GM12878 (cell line): ENCODE results near the gene HEATR3. TPM values are rescaled to one million over a fixed set of nuclear protein-coding genes. Genes with fewer than 3 reads are reported as not detected.

Source experiments
- ATAC-seq: fragments of 200-7000 bp; cut with Tn5 transposase; 3 replicates; pipeline ENCODE4 v1.9.1; 2020; ENCODE audit warnings: mild to moderate bottlenecking, moderate library complexity
- BruUV-seq: library from RNA; stranded (reverse); fragments of 400-500 nt; replicated peaks from 2 replicates; lab custom pipeline; 2021; lab: Mats Ljungman, UMichigan
- CTCF ChIA-PET: fragments of 300-600 bp; sonication (Branson Sonifier 250); formaldehyde crosslinking; extraction: SDS; loops from one replicate; lab custom pipeline; 2021; ENCODE audit warnings: inconsistent platforms; lab: Yijun Ruan, JAX
- POLR2A ChIA-PET: fragments of 350-600 bp; formaldehyde crosslinking; extraction: SDS; loops from one replicate; lab custom pipeline; 2021; ENCODE audit warnings: inconsistent platforms; lab: Charles Lee
- RAD21 ChIA-PET: fragments of 300-600 bp; sonication (Branson Sonifier 250); formaldehyde crosslinking; loops from one replicate; lab custom pipeline; 2023; ENCODE audit warnings: antibody characterized with exemption; ENCODE audit not compliant: unreplicated experiment; lab: Charles Lee
- SMC1A ChIA-PET: fragments of 300-600 bp; sonication (Branson Sonifier 250); formaldehyde crosslinking; loops from one replicate; lab custom pipeline; 2023; ENCODE audit not compliant: unreplicated experiment, uncharacterized antibody; lab: Charles Lee
- DNase-seq: peaks from one replicate; pipeline ENCODE4 v3.0.0-alpha.2; 2011; ENCODE audit warnings: low read depth, low spot score
- FAIRE-seq: peaks from 3 replicates; lab custom pipeline; 2011; peaks lifted over from hg19 to GRCh38; lab: Jason Lieb, UNC
- H2AFZ ChIP-seq: 2 replicates; pipeline ENCODE4 v1.6.0; 2011; ENCODE audit warnings: low read depth, low read length, control low read depth; ENCODE audit not compliant: control insufficient read depth
- H3K27ac ChIP-seq: 2 replicates; pipeline ENCODE4 v1.5.1; 2011; ENCODE audit warnings: control low read depth; ENCODE audit not compliant: control insufficient read depth, insufficient read depth
- H3K27me3 ChIP-seq, 2 experiments: replicated peaks in 1 of 2; 2 replicates each; pipeline versions ENCODE4 v1.6.0 to v1.6.1; 2011; ENCODE audit warnings: low read length in 1 of 2; ENCODE audit not compliant: control insufficient read depth in 2 of 2, insufficient read depth in 2 of 2
- H3K36me3 ChIP-seq, 2 experiments: 2 replicates each; pipeline ENCODE4 v1.5.1; 2011; ENCODE audit warnings: low read length in 1 of 2; ENCODE audit not compliant: control insufficient read depth in 2 of 2, insufficient read depth in 2 of 2
- H3K4me1 ChIP-seq: 2 replicates; pipeline ENCODE4 v1.6.1; 2011; ENCODE audit warnings: mild to moderate bottlenecking, low read length, moderate library complexity, mixed read lengths; ENCODE audit not compliant: control insufficient read depth, insufficient read depth
- H3K4me2 ChIP-seq: 2 replicates; pipeline ENCODE4 v1.6.0; 2011; ENCODE audit warnings: control low read depth; ENCODE audit not compliant: control insufficient read depth, insufficient read depth
- H3K4me3 ChIP-seq: fragments of 200-600 bp; sonication (generic); 2 replicates; pipeline ENCODE4 v1.5.1; 2016
- H3K79me2 ChIP-seq: 2 replicates; pipeline ENCODE4 v1.6.0; 2011; ENCODE audit warnings: low read length; ENCODE audit not compliant: control insufficient read depth, insufficient read depth
- H3K9ac ChIP-seq: 2 replicates; pipeline ENCODE4 v1.8.0; 2011; ENCODE audit warnings: low read length, control low read depth, mixed read lengths; ENCODE audit not compliant: control insufficient read depth, insufficient read depth
- H3K9me3 ChIP-seq: replicated peaks from 3 replicates; pipeline ENCODE4 v1.5.1; 2011; ENCODE audit warnings: mild to moderate bottlenecking, low read length; ENCODE audit not compliant: control insufficient read depth, insufficient read depth
- H4K20me1 ChIP-seq: 2 replicates; pipeline ENCODE4 v1.6.0; 2011; ENCODE audit not compliant: control insufficient read depth, insufficient read depth
- ATF2 ChIP-seq: IDR thresholded peaks from 2 replicates; pipeline ENCODE4 v1.6.1; 2012; ENCODE audit warnings: low read length, inconsistent platforms
- BACH1 ChIP-seq: fragments of 450-650 bp; IDR thresholded peaks from 2 replicates; pipeline ENCODE4 v1.6.1; 2017; ENCODE audit warnings: mild to moderate bottlenecking, borderline replicate concordance
- CBFB ChIP-seq: IDR thresholded peaks from 2 replicates; pipeline ENCODE4 v1.6.1; 2016; ENCODE audit warnings: antibody characterized with exemption, low read depth
- CHD2 ChIP-seq: IDR thresholded peaks from 2 replicates; pipeline ENCODE4 v1.6.1; 2011; ENCODE audit warnings: low read depth, low read length, improper control_type of control experiment, borderline replicate concordance
- CREM ChIP-seq: IDR thresholded peaks from 2 replicates; pipeline ENCODE4 v1.6.1; 2014; ENCODE audit warnings: antibody characterized with exemption, low read depth
- HDAC2 ChIP-seq: fragments of 200-600 bp; sonication (generic); IDR thresholded peaks from 2 replicates; pipeline ENCODE4 v1.6.1; 2017
- IKZF1 ChIP-seq: fragments of 450-650 bp; conservative IDR thresholded peaks from 2 replicates; pipeline ENCODE4 v1.6.1; 2017; ENCODE audit warnings: antibody characterized with exemption, mild to moderate bottlenecking
- IRF4 ChIP-seq: IDR thresholded peaks from 2 replicates; pipeline ENCODE4 v1.6.1; 2011; ENCODE audit warnings: low read depth, low read length
- MLLT1 ChIP-seq: fragments of 450-650 bp; IDR thresholded peaks from 2 replicates; pipeline ENCODE4 v1.6.1; 2016; ENCODE audit warnings: mild to moderate bottlenecking
- NFXL1 ChIP-seq: fragments of 450-650 bp; IDR thresholded peaks from 2 replicates; pipeline ENCODE4 v1.6.1; 2017; ENCODE audit warnings: antibody characterized with exemption, mild to moderate bottlenecking, borderline replicate concordance
- NR2F1 ChIP-seq: fragments of 450-650 bp; conservative IDR thresholded peaks from 2 replicates; pipeline ENCODE4 v1.6.1; 2017; ENCODE audit warnings: mild to moderate bottlenecking
- SUPT20H ChIP-seq: IDR thresholded peaks from 2 replicates; pipeline ENCODE4 v1.6.1; 2011; ENCODE audit warnings: low read depth, mild to moderate bottlenecking, low read length, moderate library complexity, borderline replicate concordance; ENCODE audit not compliant: control insufficient read depth
- WRNIP1 ChIP-seq: IDR thresholded peaks from 2 replicates; pipeline ENCODE4 v1.6.1; 2011; ENCODE audit warnings: low read depth, low read length, improper control_type of control experiment, borderline replicate concordance
- WGBS: methylation state at CpG from one replicate; pipeline ENCODE4 v1.1.6; 2016; ENCODE audit warnings: low lambda C conversion rate; ENCODE audit not compliant: insufficient replicate concordance, insufficient coverage; ENCODE audit errors: missing lambda C conversion rate; 5-methylcytosine and 5-hydroxymethylcytosine counted together
- in situ Hi-C: fragments of 300-500 bp; cut with MboI; formaldehyde crosslinking; loops from 9 replicates; pipeline ENCODE4 v1.14.3; 2018; ENCODE audit warnings: mixed read lengths
- intact Hi-C: fragments of 100-400 bp; cut with micrococcal nuclease; formaldehyde crosslinking; loops from one replicate; pipeline ENCODE4 v1.14.2; 2022; ENCODE audit not compliant: unreplicated experiment
- polyA plus RNA-seq, 11 experiments: library from polyadenylated mRNA; depleted of rRNA in 4 of 11; unstranded in 6 of 11; stranded (reverse) in 5 of 11; fragments of >200 nt; fragmentation: Nextera tagmentation in 4 of 11; fragmentation: Illumina TruSeq in 1 of 11; extraction: Ambion mirVana in 4 of 11; extraction: Trizol in 1 of 11; gene quantifications; 1 replicate in 1 of 11; 2 replicates in 10 of 11; pipeline versions ENCODE4 v1.2.1 to v1.2.3, GENCODE V29; 2011 to 2016; ENCODE audit warnings: inconsistent platforms in 2 of 11, missing spikeins in 2 of 11, low read depth in 1 of 11
- total RNA-seq, 4 experiments: library from RNA; depleted of rRNA in 3 of 4; stranded (reverse); fragments of >200 nt in 3 of 4; fragmentation: Illumina TruSeq in 1 of 4; extraction: Trizol in 1 of 4; gene quantifications; 2 replicates each; pipeline versions ENCODE4 v1.2.1 to v1.2.3, GENCODE V29; 2013 to 2021
- TF ChIP-seq, protein P1 (sequence below): fragments of 450-650 bp; IDR thresholded peaks from 2 replicates; pipeline ENCODE4 v1.6.1; 2017; ENCODE audit warnings: mild to moderate bottlenecking, moderate library complexity
- TF ChIP-seq, protein P2 (sequence below): IDR thresholded peaks from 2 replicates; pipeline ENCODE4 v1.6.1; 2012; ENCODE audit warnings: low read depth, low read length, improper control_type of control experiment

Gene HEATR3
- total and polyA plus RNA-seq, 10 of the 15 experiments (the other 5 are each of a cell fraction or from before 2014, with no cell fraction given) = 1.5 to 30.0 (median 17.7) TPM

DNA sequence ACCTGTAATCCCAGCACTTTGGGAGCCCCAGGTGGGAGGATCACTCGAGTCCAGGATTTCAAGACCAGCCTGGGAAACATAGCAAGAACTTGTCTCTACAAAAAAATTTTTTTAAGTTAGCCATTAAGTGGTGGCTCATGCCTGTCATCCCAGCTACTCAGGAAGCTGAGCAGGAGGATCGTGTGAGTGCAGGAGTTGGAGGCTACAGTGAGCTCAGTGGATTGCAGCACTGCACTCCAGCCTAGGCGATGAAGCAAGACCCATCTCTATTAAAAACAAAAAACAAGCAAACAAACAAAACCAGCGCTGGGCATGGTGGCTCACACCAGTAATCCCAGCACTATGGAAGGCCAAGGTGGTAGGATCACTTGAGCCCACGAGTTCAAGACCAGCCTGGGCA lies 38.0 kb downstream of the HEATR3 start (continued):
- TF ChIP-seq, protein P1, sequence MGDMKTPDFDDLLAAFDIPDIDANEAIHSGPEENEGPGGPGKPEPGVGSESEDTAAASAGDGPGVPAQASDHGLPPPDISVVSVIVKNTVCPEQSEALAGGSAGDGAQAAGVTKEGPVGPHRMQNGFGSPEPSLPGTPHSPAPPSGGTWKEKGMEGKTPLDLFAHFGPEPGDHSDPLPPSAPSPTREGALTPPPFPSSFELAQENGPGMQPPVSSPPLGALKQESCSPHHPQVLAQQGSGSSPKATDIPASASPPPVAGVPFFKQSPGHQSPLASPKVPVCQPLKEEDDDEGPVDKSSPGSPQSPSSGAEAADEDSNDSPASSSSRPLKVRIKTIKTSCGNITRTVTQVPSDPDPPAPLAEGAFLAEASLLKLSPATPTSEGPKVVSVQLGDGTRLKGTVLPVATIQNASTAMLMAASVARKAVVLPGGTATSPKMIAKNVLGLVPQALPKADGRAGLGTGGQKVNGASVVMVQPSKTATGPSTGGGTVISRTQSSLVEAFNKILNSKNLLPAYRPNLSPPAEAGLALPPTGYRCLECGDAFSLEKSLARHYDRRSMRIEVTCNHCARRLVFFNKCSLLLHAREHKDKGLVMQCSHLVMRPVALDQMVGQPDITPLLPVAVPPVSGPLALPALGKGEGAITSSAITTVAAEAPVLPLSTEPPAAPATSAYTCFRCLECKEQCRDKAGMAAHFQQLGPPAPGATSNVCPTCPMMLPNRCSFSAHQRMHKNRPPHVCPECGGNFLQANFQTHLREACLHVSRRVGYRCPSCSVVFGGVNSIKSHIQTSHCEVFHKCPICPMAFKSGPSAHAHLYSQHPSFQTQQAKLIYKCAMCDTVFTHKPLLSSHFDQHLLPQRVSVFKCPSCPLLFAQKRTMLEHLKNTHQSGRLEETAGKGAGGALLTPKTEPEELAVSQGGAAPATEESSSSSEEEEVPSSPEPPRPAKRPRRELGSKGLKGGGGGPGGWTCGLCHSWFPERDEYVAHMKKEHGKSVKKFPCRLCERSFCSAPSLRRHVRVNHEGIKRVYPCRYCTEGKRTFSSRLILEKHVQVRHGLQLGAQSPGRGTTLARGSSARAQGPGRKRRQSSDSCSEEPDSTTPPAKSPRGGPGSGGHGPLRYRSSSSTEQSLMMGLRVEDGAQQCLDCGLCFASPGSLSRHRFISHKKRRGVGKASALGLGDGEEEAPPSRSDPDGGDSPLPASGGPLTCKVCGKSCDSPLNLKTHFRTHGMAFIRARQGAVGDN = no peak
- TF ChIP-seq NR2F1 (no peak), NFXL1 (no peak)
- TF ChIP-seq, all 136 proteins: peak for 0

DNA sequence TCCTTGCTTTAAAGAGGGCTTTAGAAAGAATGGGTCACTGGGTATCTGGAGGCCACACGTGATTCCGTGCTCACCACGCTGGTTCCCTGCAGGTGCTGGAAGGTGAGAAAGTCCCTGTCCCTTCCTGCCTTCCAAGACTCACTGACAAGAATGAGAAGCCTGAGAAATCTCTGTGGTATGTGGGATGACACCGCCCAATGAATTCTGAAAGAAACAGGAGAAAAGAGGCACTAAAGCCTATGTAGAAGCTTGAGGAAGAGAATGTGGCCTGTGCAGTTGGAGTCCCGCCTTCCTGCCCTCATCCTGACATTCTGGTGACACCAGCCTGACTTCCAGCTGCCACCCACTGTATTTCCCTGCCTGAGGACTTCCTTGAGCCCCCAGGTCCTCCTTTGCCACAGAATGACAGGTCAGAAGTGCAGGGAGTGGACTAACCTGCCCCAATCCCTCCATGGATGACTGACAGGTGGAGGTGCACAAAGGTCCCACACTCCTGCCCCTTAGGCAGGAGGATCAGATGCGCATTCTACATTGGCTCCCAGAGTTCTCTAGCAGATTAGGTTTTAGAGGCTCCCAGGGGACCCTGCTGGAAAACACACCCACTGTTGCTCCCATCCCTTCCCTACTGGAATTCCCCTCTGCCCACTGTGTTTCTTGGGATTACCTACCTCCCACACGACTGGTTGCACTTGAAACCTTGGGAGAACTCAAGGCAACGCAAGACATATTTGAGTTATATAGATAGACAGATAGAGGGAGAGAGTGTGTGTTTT lies 48.8 kb downstream of the HEATR3 start:
- Histone ChIP-seq H3K27me3 (no peaks in the 10 kb centered on the region), H3K4me3 (no peak overlapping the region), H3K79me2 (no peaks in the 10 kb centered on the region), H3K9ac (no peak overlapping the region), H3K27ac (no peak overlapping the region), H3K4me1 (no peaks in the 10 kb centered on the region), H4K20me1 (no peaks in the 10 kb centered on the region), H3K36me3 (no peaks in the 10 kb centered on the region), H3K9me3 (no peaks in the 10 kb centered on the region), H3K4me2 (no peak overlapping the region), H2AFZ (no peak overlapping the region)
- ATAC-seq (no peak), DNase-seq (no peak), FAIRE-seq (no peak)
- POLR2A ChIA-PET = no interaction called here
- CTCF ChIA-PET = no interaction called here
- in situ Hi-C loops (no loop called here), intact Hi-C loops (no loop called here)
- BruUV-seq = no TSS peak
- RAD21 ChIA-PET = no interaction called here
- SMC1A ChIA-PET = no interaction called here
- 83% methylated on average over 8 of the region's 8 CpGs for WGBS
- no peak for TF ChIP-seq SUPT20H
- no peak for TF ChIP-seq CHD2
- TF ChIP-seq, protein P2, sequence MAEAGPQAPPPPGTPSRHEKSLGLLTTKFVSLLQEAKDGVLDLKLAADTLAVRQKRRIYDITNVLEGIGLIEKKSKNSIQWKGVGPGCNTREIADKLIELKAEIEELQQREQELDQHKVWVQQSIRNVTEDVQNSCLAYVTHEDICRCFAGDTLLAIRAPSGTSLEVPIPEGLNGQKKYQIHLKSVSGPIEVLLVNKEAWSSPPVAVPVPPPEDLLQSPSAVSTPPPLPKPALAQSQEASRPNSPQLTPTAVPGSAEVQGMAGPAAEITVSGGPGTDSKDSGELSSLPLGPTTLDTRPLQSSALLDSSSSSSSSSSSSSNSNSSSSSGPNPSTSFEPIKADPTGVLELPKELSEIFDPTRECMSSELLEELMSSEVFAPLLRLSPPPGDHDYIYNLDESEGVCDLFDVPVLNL = no peak
- TF ChIP-seq WRNIP1 = no peak
- TF ChIP-seq CREM = no peak
- no peak for TF ChIP-seq BACH1
- no peak for TF ChIP-seq HDAC2
- no peak for TF ChIP-seq IRF4
- no peak for TF ChIP-seq IKZF1
- TF ChIP-seq CBFB = no peak
- TF ChIP-seq MLLT1 = no peak
- TF ChIP-seq ATF2 = no peak
